Measurements from ENCODE around the gene EYS.
"Not testable (repeated sequence)": the region's sequence is repeated elsewhere in the genome, so short reads cannot be mapped to it uniquely, and the experiment has no call there.

EYS gene

GRCh38 chr6:65637289-65638046 lies 69.6 kb downstream of the EYS start:
- H3K36me3 ChIP-seq (ENCODE audit: control insufficient read depth in 1 of 2, insufficient read depth in 2 of 2, low read length in 2 of 2) = no peaks in the 10 kb centered on the region
- no peaks in the 10 kb centered on the region for H3K27me3 ChIP-seq (ENCODE audit: control insufficient read depth in 1 of 2, insufficient read depth in 2 of 2, low read length in 2 of 2)
- H3K4me1 ChIP-seq (ENCODE audit: control insufficient read depth in 1 of 2, insufficient read depth in 2 of 2, low read length in 2 of 2) = no peaks in the 10 kb centered on the region
- no peak overlapping the region for H3K4me3 ChIP-seq (ENCODE audit: low read depth in 1 of 2, low read length in 2 of 2)
- no peak overlapping the region for H3K27ac ChIP-seq (ENCODE audit: low read depth, low read length)
- H3K9me3 ChIP-seq (ENCODE audit: control insufficient read depth in 1 of 2, low read length in 2 of 2) = peaks cover 0 to 4% of the 10 kb centered on the region in 2 donors
- H3K9ac ChIP-seq (ENCODE audit: low read depth in 1 of 2, low read length in 2 of 2) = no peak overlapping the region

GRCh38 chr6:65633501-65633900 lies 73.5 kb downstream of the EYS start:
- Histone ChIP-seq H3K36me3 (ENCODE audit: control insufficient read depth in 1 of 2, insufficient read depth in 2 of 2, low read length in 2 of 2) (no peaks in the 10 kb centered on the region), H3K4me1 (ENCODE audit: control insufficient read depth in 1 of 2, insufficient read depth in 2 of 2, low read length in 2 of 2) (no peaks in the 10 kb centered on the region), H3K4me3 (ENCODE audit: low read depth in 1 of 2, low read length in 2 of 2) (no peak overlapping the region), H3K9ac (ENCODE audit: low read depth in 1 of 2, low read length in 2 of 2) (no peak overlapping the region), H3K9me3 (ENCODE audit: control insufficient read depth in 1 of 2, low read length in 2 of 2) (peaks cover 0 to 4% of the 10 kb centered on the region in 2 donors), H3K27me3 (ENCODE audit: control insufficient read depth in 1 of 2, insufficient read depth in 2 of 2, low read length in 2 of 2) (no peaks in the 10 kb centered on the region), H3K27ac (ENCODE audit: low read depth, low read length) (no peak overlapping the region)

- Histone ChIP-seq H3K27ac (ENCODE audit: low read depth, low read length) (no peak overlapping the region), H3K27me3 (ENCODE audit: control insufficient read depth in 1 of 2, insufficient read depth in 2 of 2, low read length in 2 of 2) (no peaks in the 10 kb centered on the region), H3K4me1 (ENCODE audit: control insufficient read depth in 1 of 2, insufficient read depth in 2 of 2, low read length in 2 of 2) (no peaks in the 10 kb centered on the region), H3K4me3 (ENCODE audit: low read depth in 1 of 2, low read length in 2 of 2) (no peak overlapping the region), H3K9me3 (ENCODE audit: control insufficient read depth in 1 of 2, low read length in 2 of 2) (no peaks in the 10 kb centered on the region), H3K36me3 (ENCODE audit: control insufficient read depth in 1 of 2, insufficient read depth in 2 of 2, low read length in 2 of 2) (no peaks in the 10 kb centered on the region), H3K9ac (ENCODE audit: low read depth in 1 of 2, low read length in 2 of 2) (no peak overlapping the region)
These were observed 75.3 kb downstream of the EYS start for GRCh38 chr6:65631711-65632110.

GRCh38 chr6:65627434-65627999 lies 79.5 kb downstream of the EYS start:
- H3K27ac ChIP-seq (ENCODE audit: low read depth, low read length); H3K27me3 ChIP-seq (ENCODE audit: control insufficient read depth in 1 of 2, insufficient read depth in 2 of 2, low read length in 2 of 2); H3K4me3 ChIP-seq (ENCODE audit: low read depth in 1 of 2, low read length in 2 of 2); H3K36me3 ChIP-seq (ENCODE audit: control insufficient read depth in 1 of 2, insufficient read depth in 2 of 2, low read length in 2 of 2); H3K4me1 ChIP-seq (ENCODE audit: control insufficient read depth in 1 of 2, insufficient read depth in 2 of 2, low read length in 2 of 2); H3K9ac ChIP-seq (ENCODE audit: low read depth in 1 of 2, low read length in 2 of 2); H3K9me3 ChIP-seq (ENCODE audit: control insufficient read depth in 1 of 2, low read length in 2 of 2): not testable (repeated sequence)

GRCh38 chr6:65627015-65627414 lies 80.0 kb downstream of the EYS start:
- H3K27ac ChIP-seq (ENCODE audit: low read depth, low read length) = no peak overlapping the region
- no peaks in the 10 kb centered on the region for H3K27me3 ChIP-seq (ENCODE audit: control insufficient read depth in 1 of 2, insufficient read depth in 2 of 2, low read length in 2 of 2)
- H3K36me3 ChIP-seq (ENCODE audit: control insufficient read depth in 1 of 2, insufficient read depth in 2 of 2, low read length in 2 of 2) = no peaks in the 10 kb centered on the region
- peaks cover 0 to 5% of the 10 kb centered on the region in 2 donors for H3K9me3 ChIP-seq (ENCODE audit: control insufficient read depth in 1 of 2, low read length in 2 of 2)
- H3K4me3 ChIP-seq (ENCODE audit: low read depth in 1 of 2, low read length in 2 of 2) = no peak overlapping the region
- H3K4me1 ChIP-seq (ENCODE audit: control insufficient read depth in 1 of 2, insufficient read depth in 2 of 2, low read length in 2 of 2) = no peaks in the 10 kb centered on the region
- H3K9ac ChIP-seq (ENCODE audit: low read depth in 1 of 2, low read length in 2 of 2) = no peak overlapping the region

DNA sequence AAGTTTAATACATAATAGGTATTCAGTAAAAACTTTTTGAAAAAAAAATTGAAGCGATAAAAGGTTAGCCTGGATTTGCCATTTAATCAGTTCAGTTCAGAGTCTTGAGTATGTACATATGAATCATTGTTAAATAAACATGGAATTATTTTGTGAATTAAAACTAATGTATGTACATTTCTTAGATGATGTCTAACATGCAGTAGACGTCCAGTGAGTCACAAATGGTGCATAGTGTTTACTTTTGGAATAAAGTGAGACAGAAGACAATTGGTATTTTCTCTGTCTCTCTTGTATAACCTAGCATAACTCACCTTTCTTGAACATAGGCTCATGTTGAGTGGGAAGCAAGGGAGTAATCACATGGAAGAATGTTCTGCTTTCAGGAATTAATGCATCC lies 83.5 kb downstream of the EYS start:
- H3K27me3 ChIP-seq (ENCODE audit: control insufficient read depth in 1 of 2, insufficient read depth in 2 of 2, low read length in 2 of 2) = no peaks in the 10 kb centered on the region
- H3K4me3 ChIP-seq (ENCODE audit: low read depth in 1 of 2, low read length in 2 of 2) = no peak overlapping the region
- no peak overlapping the region for H3K27ac ChIP-seq (ENCODE audit: low read depth, low read length)
- H3K9ac ChIP-seq (ENCODE audit: low read depth in 1 of 2, low read length in 2 of 2) = no peak overlapping the region
- no peaks in the 10 kb centered on the region for H3K36me3 ChIP-seq (ENCODE audit: control insufficient read depth in 1 of 2, insufficient read depth in 2 of 2, low read length in 2 of 2)
- peaks cover 0 to 5% of the 10 kb centered on the region in 2 donors for H3K9me3 ChIP-seq (ENCODE audit: control insufficient read depth in 1 of 2, low read length in 2 of 2)
- H3K4me1 ChIP-seq (ENCODE audit: control insufficient read depth in 1 of 2, insufficient read depth in 2 of 2, low read length in 2 of 2) = no peaks in the 10 kb centered on the region

- no peak overlapping the region for H3K27ac ChIP-seq (ENCODE audit: low read depth, low read length)
- no peaks in the 10 kb centered on the region for H3K36me3 ChIP-seq (ENCODE audit: control insufficient read depth in 1 of 2, insufficient read depth in 2 of 2, low read length in 2 of 2)
- H3K9ac ChIP-seq (ENCODE audit: low read depth in 1 of 2, low read length in 2 of 2) = no peak overlapping the region
- no peak overlapping the region for H3K4me3 ChIP-seq (ENCODE audit: low read depth in 1 of 2, low read length in 2 of 2)
- no peaks in the 10 kb centered on the region for H3K9me3 ChIP-seq (ENCODE audit: control insufficient read depth in 1 of 2, low read length in 2 of 2)
- H3K27me3 ChIP-seq (ENCODE audit: control insufficient read depth in 1 of 2, insufficient read depth in 2 of 2, low read length in 2 of 2) = no peaks in the 10 kb centered on the region
- H3K4me1 ChIP-seq (ENCODE audit: control insufficient read depth in 1 of 2, insufficient read depth in 2 of 2, low read length in 2 of 2) = no peaks in the 10 kb centered on the region
These were observed 96.3 kb downstream of the EYS start for GRCh38 chr6:65610746-65611145.

DNA sequence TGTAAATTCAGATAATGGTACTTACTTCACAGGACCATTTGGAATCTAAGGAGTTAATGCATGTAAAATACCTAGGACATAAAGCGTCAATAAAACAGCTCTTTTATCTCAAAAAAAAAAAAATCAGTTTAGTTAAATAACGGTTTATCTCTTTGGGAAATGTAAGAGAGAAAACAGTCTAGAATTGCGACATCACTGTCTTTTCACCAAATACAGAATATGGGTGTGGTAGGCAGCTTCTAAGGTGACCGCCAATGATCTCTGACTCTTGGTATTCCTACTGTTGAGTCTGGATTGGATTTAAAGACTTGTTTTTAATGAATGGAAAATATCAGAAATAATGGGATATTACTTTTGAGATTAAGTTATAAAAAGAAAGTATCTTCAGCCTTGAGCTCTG lies 111.5 kb downstream of the EYS start:
- Histone ChIP-seq H3K9ac (ENCODE audit: low read depth in 1 of 2, low read length in 2 of 2) (no peak overlapping the region), H3K9me3 (ENCODE audit: control insufficient read depth in 1 of 2, low read length in 2 of 2) (peaks cover 0 to 4% of the 10 kb centered on the region in 2 donors), H3K4me3 (ENCODE audit: low read depth in 1 of 2, low read length in 2 of 2) (no peak overlapping the region), H3K27me3 (ENCODE audit: control insufficient read depth in 1 of 2, insufficient read depth in 2 of 2, low read length in 2 of 2) (no peaks in the 10 kb centered on the region), H3K27ac (ENCODE audit: low read depth, low read length) (no peak overlapping the region), H3K4me1 (ENCODE audit: control insufficient read depth in 1 of 2, insufficient read depth in 2 of 2, low read length in 2 of 2) (no peaks in the 10 kb centered on the region), H3K36me3 (ENCODE audit: control insufficient read depth in 1 of 2, insufficient read depth in 2 of 2, low read length in 2 of 2) (no peaks in the 10 kb centered on the region)

DNA sequence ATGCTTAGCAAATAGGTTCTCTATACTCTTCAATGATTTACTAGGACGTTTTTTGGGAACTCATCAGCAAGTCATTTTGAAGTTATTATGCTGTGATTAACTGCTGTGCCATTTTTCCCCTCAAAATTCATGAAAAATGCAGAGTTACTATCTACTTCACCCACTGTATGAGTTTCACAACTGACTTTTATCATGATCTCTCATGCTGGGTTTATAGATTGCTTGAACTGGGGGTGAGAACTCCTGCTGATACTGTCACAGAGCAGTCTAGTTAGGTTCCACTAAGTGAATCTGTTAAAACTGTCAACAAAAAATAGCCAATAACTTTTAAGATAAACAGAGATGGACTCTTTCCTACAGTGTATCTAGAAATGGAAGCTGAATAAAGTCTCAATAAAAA lies 136.7 kb downstream of the EYS start:
- H3K4me1 ChIP-seq (ENCODE audit: control insufficient read depth in 1 of 2, insufficient read depth in 2 of 2, low read length in 2 of 2) = no peaks in the 10 kb centered on the region
- H3K27ac ChIP-seq (ENCODE audit: low read depth, low read length) = no peak overlapping the region
- H3K4me3 ChIP-seq (ENCODE audit: low read depth in 1 of 2, low read length in 2 of 2) = no peak overlapping the region
- no peaks in the 10 kb centered on the region for H3K36me3 ChIP-seq (ENCODE audit: control insufficient read depth in 1 of 2, insufficient read depth in 2 of 2, low read length in 2 of 2)
- H3K9ac ChIP-seq (ENCODE audit: low read depth in 1 of 2, low read length in 2 of 2) = no peak overlapping the region
- no peaks in the 10 kb centered on the region for H3K27me3 ChIP-seq (ENCODE audit: control insufficient read depth in 1 of 2, insufficient read depth in 2 of 2, low read length in 2 of 2)
- H3K9me3 ChIP-seq (ENCODE audit: control insufficient read depth in 1 of 2, low read length in 2 of 2) = peaks cover 6 to 7% of the 10 kb centered on the region in 2 donors

DNA sequence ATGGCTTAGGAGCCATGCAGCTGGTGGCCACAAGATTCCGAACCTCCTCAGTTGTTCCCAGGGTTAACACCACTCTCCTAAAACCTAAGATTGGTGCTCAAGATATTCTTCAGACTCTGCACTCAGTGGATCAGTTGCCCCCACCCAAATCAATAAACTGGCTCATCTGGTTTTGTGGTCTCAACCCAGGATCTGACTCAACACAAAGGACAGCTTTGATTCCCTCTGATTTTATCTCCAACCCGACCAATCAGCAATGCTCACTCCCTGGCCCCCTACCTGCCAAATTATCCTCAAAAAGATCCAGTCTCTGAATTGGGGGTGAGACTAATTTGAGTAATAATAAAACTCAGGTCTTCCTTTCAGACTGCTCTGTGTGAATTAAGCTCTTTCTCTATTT lies 137.5 kb downstream of the EYS start:
- Histone ChIP-seq H3K27ac (ENCODE audit: low read depth, low read length) (no peak overlapping the region), H3K36me3 (ENCODE audit: control insufficient read depth in 1 of 2, insufficient read depth in 2 of 2, low read length in 2 of 2) (no peaks in the 10 kb centered on the region), H3K9ac (ENCODE audit: low read depth in 1 of 2, low read length in 2 of 2) (no peak overlapping the region)

More for the DNA sequence above, 137.5 kb downstream of the EYS start:
- H3K4me3 ChIP-seq (ENCODE audit: low read depth in 1 of 2, low read length in 2 of 2) = no peak overlapping the region
- H3K9me3 ChIP-seq (ENCODE audit: control insufficient read depth in 1 of 2, low read length in 2 of 2) = peaks cover 6 to 7% of the 10 kb centered on the region in 2 donors
- H3K27me3 ChIP-seq (ENCODE audit: control insufficient read depth in 1 of 2, insufficient read depth in 2 of 2, low read length in 2 of 2) = no peaks in the 10 kb centered on the region
- no peaks in the 10 kb centered on the region for H3K4me1 ChIP-seq (ENCODE audit: control insufficient read depth in 1 of 2, insufficient read depth in 2 of 2, low read length in 2 of 2)
